ENCODE measurements around the gene MEI4.

DNA sequence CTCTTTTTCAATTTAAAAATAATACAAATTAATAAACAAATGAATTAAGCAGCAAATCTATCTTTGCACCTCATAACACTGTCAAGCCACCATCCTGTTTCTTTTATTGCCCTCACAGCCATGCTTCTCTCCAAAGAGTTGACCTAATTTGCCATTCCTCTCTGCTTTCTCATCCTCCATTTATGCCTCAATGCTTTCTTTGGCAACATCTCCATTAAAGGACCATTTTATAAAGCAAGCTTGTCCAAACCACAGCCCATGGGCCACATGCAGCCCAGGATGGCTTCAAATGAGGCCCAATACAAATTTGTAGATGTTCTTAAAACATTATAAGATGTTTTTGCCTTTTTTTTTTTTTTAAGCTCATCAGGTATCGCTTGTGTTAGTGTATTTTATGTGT is 26.4 kb upstream of the MEI4 start:
- TF ChIP-seq CTCF (IDR thresholded peaks at IDR 0.05 in 2 of 3, conservative IDR thresholded peaks at IDR 0.05 in 1 of 3; ENCODE audit: borderline replicate concordance in 1 of 3, insufficient read depth in 1 of 3, low read depth in 2 of 3, low read length in 2 of 3): no peak
- TF ChIP-seq POLR2A (IDR thresholded peaks at IDR 0.05; ENCODE audit: borderline replicate concordance, extremely low read depth, insufficient read depth, insufficient read length): no peak
- TF ChIP-seq, protein P1, sequence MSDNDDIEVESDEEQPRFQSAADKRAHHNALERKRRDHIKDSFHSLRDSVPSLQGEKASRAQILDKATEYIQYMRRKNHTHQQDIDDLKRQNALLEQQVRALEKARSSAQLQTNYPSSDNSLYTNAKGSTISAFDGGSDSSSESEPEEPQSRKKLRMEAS (IDR thresholded peaks at IDR 0.05): no peak
- no peak for TF ChIP-seq EZH2phosphoT487 (IDR thresholded peaks at IDR 0.05; ENCODE audit: borderline replicate concordance)
- TF ChIP-seq ATF3 (IDR thresholded peaks at IDR 0.05): no peak
- TF ChIP-seq TCF7L2 (IDR thresholded peaks at IDR 0.05; ENCODE audit: borderline replicate concordance, extremely low read depth, insufficient read depth, insufficient read length): no peak
- no peak for TF ChIP-seq ZNF274 (IDR thresholded peaks at IDR 0.05; ENCODE audit: low read depth, low read length)
- TF ChIP-seq POLR2AphosphoS5 (IDR thresholded peaks at IDR 0.05; ENCODE audit: low read depth, low read length): no peak
- no peak for TF ChIP-seq RAD21 (IDR thresholded peaks at IDR 0.05; ENCODE audit: low read depth)
- TF ChIP-seq EZH2 (IDR thresholded peaks at IDR 0.05): no peak
- TF ChIP-seq JUND (IDR thresholded peaks at IDR 0.05): no peak
- TF ChIP-seq CEBPB (IDR thresholded peaks at IDR 0.05; ENCODE audit: low read depth): no peak
- TF ChIP-seq SP1 (IDR thresholded peaks at IDR 0.05; ENCODE audit: low read depth): no peak

Data from HCT116 (cell line).